ENCODE data around the gene IMMP2L.
A peak's percentile ranks its signal among the peaks of the same experiment; 100 is the strongest.
"Not testable (repeated sequence)": the region's sequence is repeated elsewhere in the genome, so short reads cannot be mapped to it uniquely, and the experiment has no call there.

Gene IMMP2L

DNA sequence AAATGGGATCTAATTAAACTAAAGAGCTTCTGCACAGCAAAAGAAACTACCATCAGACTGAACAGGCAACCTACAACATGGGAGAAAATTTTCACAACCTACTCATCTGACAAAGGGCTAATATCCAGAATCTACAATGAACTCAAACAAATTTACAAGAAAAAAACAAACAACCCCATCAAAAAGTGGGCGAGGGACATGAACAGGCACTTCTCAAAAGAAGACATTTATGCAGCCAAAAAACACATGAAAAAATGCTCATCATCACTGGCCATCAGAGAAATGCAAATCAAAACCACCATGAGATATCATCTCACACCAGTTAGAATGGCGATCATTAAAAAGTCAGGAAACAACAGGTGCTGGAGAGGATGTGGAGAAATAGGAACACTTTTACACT is 111.6 kb downstream of the IMMP2L start:
- not testable (repeated sequence) for DNase-seq

DNA sequence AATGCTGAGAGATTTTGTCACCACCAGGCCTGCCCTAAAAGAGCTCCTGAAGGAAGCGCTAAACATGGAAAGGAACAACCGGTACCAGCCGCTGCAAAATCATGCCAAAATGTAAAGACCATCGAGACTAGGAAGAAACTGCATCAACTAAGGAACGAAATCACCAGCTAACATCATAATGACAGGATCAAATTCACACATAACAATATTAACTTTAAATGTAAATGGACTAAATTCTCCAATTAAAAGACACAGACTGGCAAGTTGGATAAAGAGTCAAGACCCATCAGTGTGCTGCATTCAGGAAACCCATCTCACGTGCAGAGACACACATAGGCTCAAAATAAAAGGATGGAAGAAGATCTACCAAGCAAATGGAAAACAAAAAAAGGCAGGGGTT is 114.8 kb downstream of the IMMP2L start:
- not testable (repeated sequence) for DNase-seq

GRCh38 chr7:111439977-111440376 is 122.3 kb downstream of the IMMP2L start:
- peak; percentile 27 for DNase-seq

DNA sequence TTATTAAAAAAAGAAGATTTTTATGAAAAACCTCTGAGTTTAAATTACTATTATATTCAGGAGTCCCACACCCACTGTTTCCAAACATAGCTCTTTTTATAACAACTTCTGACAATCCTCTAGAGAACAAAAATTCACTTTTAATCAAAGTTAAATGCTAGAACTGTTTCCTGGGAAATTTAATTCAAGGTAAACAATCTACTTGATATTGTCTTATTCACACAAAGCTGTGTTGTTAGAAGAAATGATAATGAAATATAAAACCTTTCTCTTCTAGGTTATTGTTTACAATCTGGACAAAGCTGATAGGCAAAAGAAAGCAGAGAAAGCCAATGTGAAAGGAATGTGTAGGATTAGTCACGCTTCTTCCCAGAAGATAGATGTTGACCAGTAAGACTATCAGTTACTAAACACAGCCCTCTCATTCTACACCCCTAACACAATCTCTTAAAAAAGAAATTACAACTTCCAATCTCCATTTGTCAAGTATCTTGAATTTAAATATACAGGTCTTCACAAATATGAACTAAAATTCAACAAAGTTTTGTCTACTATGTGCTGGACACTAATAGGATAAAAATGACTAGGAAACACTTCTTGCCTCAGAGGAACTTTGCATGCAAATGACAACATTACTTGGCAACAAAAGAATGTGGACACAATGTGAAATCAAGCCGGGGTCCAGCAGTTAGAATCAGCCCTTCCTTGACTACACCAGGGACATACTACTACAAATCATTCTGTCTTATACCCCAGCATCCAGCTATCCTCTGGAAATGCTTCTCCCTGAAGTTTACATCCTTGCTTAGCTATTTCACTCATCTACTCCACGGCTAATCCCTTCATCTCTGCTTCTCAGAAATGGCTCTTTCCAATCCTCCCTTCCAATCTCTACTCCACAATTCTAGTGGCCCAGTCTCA is 123.7 kb downstream of the IMMP2L start:
- DNase-seq = peak; percentile 70

- DNase-seq = no peak
These were observed 124.6 kb downstream of the IMMP2L start for GRCh38 chr7:111437736-111438135.

DNA sequence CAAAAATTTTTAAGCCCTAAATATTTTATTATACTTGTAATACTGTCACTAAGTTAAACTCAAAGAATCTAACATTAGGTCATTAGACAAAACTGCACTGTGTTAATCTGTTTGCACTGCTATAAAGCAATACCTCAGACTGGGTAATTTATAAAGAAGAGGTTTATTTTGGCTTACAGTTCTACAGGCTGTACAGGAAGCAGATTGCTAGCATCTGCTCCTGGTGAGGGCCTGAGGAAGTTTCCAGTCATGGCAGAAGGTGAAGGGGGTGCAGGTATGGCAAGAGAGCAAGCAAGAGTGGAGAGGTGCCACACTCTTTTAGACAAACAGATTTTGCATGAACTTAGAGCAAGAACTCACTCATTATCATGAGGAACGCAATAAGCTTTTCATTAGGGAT is 125.7 kb downstream of the IMMP2L start:
- no peak for DNase-seq

DNA sequence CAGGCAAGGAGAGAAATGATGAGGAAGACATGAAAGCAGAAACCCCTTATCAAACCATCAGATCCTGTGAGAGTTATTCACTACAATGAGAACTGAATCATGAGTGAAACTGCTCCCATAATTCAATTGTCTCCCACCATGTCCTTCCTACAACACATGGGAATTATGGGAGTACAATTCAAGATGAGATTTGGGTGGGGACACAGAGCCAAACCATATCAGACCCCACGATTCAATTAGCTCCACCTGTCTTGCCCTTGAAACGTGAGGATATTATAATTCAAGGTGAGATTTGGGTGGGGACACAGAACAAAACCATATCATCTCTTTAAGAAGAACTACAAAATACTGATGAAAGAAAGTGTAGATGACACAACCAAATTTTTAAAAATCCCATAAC is 128.9 kb downstream of the IMMP2L start:
- DNase-seq = no peak

DNA sequence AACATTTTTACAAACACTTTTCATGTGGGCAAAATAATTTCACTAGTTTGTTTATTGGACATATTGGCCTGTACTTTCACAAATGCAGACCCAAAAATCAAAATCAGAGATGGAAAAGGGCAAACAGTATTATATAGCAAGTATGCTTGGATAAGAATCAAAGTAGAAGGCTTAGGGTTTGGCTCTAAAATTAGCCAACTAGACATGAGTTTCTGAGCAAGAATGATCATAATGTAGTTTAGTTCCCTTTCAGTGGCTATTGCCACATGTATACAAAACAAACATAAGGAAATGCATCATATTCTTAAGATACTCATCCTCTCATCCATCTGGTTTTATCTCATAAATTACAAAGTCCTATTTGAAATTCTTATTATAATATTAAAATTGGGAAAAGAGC is 132.5 kb downstream of the IMMP2L start:
- DNase-seq = no peak

GRCh38 chr7:111424768-111425167 is 137.5 kb downstream of the IMMP2L start:
- DNase-seq = peak; percentile 69

- DNase-seq = no peak
These were observed 147.9 kb downstream of the IMMP2L start for GRCh38 chr7:111414374-111414773.

DNA sequence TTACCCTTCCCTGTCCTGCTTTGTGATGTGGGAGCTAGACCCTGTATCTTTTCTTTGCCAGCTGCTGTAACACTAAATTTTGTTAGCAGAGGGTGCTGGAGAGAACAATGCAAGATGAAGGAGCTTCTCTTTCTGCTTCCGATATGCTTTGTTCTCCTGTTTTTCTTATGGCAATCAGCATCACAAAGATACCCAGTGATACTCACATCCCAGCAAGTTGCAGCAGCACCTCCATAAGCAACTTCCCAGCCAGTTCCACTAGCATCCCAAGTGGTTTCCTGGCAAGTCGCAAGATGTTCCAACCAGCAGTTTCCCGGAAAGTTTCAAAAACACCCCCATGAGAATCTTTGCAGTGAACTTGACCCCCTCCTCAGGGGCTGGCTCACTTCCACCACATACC is 148.6 kb downstream of the IMMP2L start:
- DNase-seq = no peak

DNA sequence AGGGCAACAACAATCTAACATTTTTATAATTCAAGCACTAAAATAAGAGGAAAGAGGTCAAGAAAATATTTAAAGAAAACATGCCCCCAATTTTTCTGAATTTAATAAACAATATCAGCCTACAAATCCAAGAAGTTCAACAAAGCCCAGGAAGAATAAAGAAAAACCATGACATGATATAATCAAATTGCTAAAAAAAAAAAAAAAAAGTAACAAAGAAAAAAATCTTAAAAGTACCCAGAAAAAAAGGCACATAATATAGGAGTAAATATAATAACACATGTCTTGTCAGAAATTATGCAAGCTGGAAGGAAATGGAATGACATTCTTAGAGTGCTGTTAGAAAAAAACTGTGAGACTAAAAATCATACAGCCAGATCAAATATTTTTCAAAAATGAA is 151.4 kb downstream of the IMMP2L start:
- DNase-seq = no peak

DNA sequence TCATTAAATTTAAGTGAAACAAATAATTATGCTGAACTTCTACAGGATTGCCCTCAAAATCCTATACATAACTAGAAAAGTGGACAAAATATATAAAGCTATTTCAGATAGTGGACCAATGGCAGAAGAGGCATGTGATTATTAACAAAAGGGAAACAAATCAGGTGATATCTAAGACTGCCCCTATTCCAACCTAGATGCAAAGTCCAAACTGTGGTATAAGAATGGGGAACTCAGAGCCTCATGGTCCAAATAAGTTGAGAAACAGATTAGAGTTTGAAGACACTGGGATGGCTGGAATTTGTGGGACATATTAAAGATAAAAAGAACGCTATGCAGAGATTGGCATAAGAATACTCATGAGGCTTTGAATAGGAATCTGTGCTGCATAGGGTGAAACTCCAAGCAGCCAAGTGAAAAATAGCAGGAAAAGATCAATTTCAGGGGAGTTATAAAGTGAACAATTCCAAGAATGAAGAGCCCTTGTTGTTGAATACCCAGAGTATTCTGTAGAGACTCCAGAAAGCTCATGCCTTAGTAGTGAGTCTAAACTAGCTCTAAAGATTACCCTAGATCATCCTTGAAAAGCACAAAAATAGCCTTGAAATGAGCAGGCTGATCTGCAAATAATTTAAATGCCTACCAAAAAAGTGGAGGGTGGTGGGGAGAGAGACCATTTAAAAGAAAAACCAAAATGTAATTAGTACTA is 152.4 kb downstream of the IMMP2L start:
- peak; percentile 37 for DNase-seq

DNA sequence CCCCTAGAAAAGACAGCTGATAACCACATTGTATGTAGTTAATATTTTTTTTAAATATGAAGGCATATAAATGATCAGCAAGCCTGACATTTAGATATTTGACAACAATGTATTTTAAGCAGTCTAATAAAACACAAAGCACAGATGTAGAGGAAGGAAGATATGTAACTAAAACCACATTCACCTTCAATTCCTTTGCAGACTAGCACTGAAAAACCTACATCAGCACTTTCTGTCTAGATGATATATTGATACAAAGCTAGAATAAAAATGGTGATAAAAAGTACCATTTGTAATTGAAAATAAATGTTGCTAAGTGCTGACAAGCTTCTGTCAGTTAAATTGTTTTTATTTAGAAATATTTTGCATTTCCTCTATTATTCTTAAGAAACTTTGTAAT is 153.6 kb downstream of the IMMP2L start:
- no peak for DNase-seq

- DNase-seq = no peak
These were observed 155.0 kb downstream of the IMMP2L start for GRCh38 chr7:111407258-111407657.

DNA sequence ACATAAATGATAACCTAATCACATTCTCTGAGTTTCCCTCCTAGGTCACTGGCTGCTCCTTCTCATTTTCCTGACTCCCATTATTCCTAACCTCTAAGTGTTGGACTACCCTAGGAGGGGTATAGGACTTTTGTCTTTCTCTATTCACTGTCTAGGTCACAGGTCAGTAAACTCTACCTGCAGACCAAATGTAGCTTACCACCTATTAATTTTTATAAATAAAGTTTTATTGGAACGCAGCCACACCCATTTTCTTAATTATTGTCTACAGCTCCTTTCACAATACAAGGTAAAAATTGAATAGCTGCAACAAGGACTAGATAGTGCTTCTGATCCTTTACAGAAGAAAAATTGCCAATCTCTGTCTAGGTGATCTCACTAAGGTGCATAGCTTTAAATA is 156.7 kb downstream of the IMMP2L start:
- no peak for DNase-seq

- no peak for DNase-seq
These were observed 160.8 kb downstream of the IMMP2L start for GRCh38 chr7:111401516-111401915.

DNA sequence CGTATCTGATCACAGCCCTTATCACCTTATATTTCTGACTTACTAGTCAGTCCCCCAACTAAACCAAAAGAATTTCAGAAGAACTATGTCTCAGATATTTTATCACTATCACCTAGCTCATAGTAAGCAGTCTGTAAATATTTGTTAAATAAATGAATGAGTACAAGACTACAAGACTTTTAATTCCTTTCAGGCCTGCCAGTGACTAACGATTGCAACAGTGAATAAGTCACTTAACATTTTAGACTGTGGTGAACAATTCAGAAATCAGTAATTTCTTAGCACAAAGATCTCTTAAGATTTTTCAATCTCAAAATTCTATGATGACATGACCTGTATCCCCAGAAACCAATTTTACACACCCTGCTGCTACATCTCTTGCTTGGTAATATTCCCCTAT is 162.2 kb downstream of the IMMP2L start:
- DNase-seq = no peak

- DNase-seq = no peak
These were observed 167.4 kb downstream of the IMMP2L start for GRCh38 chr7:111394891-111395290.

GRCh38 chr7:111393011-111393754 is 169.1 kb downstream of the IMMP2L start:
- DNase-seq = peak; percentile 14

- DNase-seq = no peak
These were observed 170.0 kb downstream of the IMMP2L start for GRCh38 chr7:111392294-111392693.

DNA sequence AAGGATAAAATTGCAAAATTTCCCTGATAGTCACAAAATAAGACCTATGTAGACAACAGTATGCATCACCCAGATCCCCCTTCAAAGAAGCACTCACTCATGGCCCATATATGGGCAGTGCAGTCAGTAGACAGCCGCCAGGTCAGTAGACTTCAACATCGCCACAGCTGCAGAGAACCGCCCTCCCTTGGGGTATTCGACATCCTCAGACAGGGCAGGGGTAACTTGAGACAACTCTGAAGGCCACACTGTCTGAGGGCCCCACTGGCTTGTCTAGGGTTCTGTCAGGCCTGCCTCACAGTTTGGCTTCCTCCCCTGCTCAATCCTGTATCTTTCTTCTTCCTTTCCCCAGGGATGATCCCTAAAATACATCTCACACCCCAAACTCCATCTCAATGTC is 172.3 kb downstream of the IMMP2L start:
- DNase-seq = no peak

DNA sequence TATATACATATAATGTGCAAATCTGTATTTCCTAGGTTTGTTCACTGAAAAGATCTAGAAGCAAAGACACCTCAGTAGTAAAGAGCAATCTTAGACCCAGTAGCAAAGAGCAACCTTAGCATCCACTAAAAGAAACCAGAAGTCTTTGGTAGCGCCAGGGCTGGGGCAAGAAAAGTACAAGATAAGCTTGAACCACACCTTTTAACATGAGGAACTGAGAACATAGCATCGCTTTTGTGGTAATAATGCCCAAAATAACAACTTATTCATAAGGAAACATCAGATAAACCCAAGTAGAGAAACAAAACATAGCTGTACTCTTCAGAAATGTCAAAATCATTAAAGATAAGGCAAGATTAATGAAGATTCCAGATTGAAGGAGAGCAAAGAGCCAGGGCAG is 173.4 kb downstream of the IMMP2L start:
- DNase-seq = no peak

DNA sequence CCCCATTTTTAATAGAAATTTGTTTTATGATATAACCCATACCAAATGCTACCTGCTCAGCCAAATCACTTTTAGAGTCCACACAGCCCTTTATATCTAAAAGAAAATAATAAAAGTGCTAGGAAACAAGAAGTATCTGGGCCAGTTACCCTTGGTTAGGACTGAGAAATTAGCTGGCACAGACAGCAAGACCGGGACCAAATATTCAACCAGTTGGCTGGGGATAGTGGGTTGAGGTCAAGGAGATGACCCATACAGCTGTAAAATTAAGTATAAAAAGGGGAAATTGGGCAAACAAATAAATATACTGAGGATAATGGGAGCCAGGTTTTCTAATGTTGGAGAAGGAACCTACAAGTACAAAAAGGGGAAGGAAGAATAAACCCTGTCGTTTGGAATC is 174.3 kb downstream of the IMMP2L start:
- no peak for DNase-seq

Measured in EL (cell line).